GM10248 (cell line): ENCODE measurements around the gene TMSB10.

Experiments used
- CTCF ChIA-PET: fragments of 300-600 bp; sonication (Branson Sonifier 250); formaldehyde crosslinking; extraction: SDS; loops from one replicate; lab custom pipeline; 2021; ENCODE audit warnings: antibody characterized with exemption; lab: Yijun Ruan, JAX
- POLR2A ChIA-PET: fragments of 350-650 bp; sonication (Branson Sonifier 250); formaldehyde crosslinking; extraction: SDS; loops from one replicate; lab custom pipeline; 2020; ENCODE audit warnings: antibody characterized with exemption; lab: Yijun Ruan, JAX
- DNase-seq: peaks from one replicate; pipeline ENCODE4 v3.0.0; 2012; ENCODE audit errors: extremely low spot score
- TF ChIP-seq, protein P1 (sequence below): IDR thresholded peaks from 2 replicates; pipeline ENCODE4 v1.5.1; 2012; ENCODE audit warnings: mild to moderate bottlenecking, low read depth; ENCODE audit errors: extremely low read depth, missing control alignments, control extremely low read depth

Gene TMSB10

DNA sequence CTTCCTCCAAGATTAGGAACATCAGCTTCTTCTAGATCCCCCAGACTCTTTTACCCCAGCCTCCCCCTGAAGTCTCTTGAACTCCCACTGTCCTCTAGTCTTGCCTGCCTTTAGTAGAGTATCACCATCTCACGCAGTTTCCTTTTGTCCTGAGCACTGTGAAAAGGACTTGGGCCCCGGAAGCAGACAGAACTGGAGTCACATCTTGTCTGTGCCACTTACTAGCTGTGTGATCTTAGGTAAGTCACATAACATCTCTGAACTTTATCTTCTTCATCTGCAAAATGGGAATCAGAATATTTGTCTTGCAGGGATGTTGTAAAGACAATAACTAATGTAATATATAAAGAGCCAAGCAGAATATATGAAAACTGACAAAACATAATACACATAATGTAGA is 16.1 kb upstream of the TMSB10 start:
- CTCF ChIA-PET = interaction anchor here (0.7 to 3.4 kb wide), 10 partner anchors 13 to 411 kb away, joined by 3 to 22 read pairs (median 3); no protein-coding TSS in a partner anchor
- TF ChIP-seq, protein P1, sequence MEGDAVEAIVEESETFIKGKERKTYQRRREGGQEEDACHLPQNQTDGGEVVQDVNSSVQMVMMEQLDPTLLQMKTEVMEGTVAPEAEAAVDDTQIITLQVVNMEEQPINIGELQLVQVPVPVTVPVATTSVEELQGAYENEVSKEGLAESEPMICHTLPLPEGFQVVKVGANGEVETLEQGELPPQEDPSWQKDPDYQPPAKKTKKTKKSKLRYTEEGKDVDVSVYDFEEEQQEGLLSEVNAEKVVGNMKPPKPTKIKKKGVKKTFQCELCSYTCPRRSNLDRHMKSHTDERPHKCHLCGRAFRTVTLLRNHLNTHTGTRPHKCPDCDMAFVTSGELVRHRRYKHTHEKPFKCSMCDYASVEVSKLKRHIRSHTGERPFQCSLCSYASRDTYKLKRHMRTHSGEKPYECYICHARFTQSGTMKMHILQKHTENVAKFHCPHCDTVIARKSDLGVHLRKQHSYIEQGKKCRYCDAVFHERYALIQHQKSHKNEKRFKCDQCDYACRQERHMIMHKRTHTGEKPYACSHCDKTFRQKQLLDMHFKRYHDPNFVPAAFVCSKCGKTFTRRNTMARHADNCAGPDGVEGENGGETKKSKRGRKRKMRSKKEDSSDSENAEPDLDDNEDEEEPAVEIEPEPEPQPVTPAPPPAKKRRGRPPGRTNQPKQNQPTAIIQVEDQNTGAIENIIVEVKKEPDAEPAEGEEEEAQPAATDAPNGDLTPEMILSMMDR = no peak
- POLR2A ChIA-PET = no interaction called here
- DNase-seq = no peak

DNA sequence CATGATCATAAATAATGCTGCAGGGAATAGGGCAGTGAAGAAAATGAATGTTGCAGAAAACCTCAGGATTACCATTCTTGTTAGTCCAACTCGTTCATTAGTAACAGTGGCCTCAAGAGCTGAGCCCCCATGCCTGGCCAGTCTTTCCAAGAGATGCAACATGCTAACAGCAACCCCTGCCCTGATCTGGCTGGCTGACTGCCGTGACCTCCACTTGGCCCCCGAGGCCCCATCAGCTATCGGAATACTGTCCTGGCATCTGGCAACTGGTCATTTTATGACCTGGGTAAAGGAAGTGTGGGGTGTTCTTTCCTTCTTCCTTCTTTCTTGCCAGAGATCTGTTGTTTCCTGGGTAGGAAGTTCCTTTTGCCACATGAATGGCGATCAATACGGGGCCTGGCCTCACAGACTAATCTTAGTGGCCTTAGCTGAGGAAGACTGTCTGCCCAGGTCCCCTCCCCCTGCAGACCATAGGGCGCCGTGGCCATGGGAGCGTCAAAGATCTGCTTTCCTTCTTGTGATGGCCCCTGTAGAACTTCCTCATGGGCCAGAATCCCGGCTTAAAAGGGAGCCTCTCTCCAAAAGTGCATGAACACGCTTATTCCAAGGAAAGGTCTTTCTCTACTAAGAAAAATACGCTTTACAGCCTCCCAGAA is 14.0 kb upstream of the TMSB10 start:
- ChIA-PET CTCF (interaction anchor here (1.1 to 2.7 kb wide), 3 partner anchors 9 to 34 kb away, joined by 3 to 10 read pairs (median 4); no protein-coding TSS in a partner anchor), POLR2A (no interaction called here)
- no peak for DNase-seq
- TF ChIP-seq, protein P1 = no peak

DNA sequence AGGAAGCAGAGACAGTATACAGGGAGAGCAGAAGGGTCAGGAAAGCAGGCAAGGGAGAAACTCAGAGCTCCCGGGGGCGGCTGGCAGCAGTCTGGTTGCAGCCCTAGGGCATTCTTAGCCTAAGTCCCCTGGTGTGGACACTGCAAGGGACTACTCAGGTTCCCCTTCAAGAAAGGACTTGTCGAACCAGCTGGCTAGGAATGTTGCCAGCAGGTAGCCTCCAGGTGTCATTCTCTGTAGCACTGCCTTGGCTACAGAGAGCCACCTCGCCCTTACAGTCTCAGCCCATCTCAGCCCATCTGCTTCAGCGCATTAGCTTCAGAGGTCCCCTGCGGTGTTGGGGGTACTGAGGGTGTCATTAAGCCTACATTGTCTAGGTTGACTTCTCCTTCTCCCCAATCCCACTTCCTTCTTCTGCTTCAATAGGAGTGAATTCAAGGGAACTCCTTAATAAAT is 11.3 kb upstream of the TMSB10 start:
- ChIA-PET POLR2A (no interaction called here), CTCF (interaction anchor here (0.8 to 4.1 kb wide), 4 partner anchors 13 to 376 kb away, joined by 3 to 21 read pairs (median 12); partner anchors contain the start of gene TRABD2A)
- DNase-seq = no peak
- TF ChIP-seq, protein P1 = no peak

DNA sequence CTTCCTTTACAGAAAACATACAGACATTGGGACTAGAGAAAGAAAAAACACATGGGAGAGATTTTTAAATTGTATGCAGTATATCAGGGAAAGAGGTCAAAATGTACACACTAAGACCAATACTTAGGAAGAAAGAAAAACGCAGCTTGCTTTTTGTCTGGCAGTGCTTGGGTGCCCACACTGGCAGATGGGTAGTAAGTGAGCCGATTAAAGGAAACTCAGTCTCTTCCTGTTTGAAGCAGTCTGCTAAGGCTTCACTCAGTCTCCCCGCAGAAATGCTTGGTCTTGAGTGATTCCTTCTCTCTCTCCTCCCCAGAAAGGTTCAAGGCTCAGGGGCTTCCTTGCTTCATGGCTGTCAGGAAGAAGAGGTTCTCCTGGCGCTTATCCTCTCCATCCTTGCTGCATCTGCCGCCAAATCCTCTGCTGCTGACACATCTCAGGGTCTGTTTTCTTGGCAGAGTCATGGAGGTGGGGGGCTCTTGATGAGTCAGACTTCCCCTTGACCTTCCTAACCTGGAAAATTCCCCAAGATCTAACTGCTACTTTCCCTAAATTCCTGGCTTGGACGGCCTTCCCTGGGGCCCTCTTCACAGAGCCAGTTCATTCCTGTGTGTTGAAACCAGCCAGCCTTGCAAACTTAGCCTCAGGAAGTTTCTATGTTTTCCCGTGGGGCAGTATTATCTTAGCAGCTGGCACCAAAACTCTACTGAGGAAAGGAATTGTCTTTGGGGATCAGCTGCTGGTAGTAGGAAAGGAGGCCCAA is 10.5 kb upstream of the TMSB10 start:
- TF ChIP-seq, protein P1 = no peak
- DNase-seq = no peak
- CTCF ChIA-PET = interaction anchor here (4.0 to 4.1 kb wide), 2 partner anchors 13 to 31 kb away, joined by 20 to 21 read pairs; partner anchors contain the start of gene TRABD2A
- POLR2A ChIA-PET = no interaction called here

DNA sequence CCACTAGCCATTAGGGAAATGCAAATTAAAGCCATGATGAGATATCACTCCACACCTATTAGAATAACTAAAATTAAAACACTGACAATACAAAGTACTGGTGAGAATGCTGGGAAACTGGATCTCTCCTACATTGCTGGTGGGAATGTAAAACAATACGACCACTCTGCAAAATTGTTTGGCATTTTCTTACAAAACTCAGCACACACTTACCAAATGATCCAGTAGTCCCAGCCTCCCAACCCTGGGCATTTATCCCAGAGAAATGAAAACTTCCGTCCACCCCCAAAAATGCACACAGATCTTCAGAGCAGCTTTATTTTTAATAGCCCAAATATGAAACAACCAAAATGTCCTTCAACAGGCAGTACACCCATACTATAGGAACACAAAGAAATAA is 8.9 kb upstream of the TMSB10 start:
- ChIA-PET CTCF (interaction anchor here (4.0 to 4.1 kb wide), 2 partner anchors 15 to 29 kb away, joined by 20 to 21 read pairs; partner anchors contain the start of gene TRABD2A), POLR2A (no interaction called here)
- TF ChIP-seq, protein P1 = no peak
- DNase-seq = no peak

DNA sequence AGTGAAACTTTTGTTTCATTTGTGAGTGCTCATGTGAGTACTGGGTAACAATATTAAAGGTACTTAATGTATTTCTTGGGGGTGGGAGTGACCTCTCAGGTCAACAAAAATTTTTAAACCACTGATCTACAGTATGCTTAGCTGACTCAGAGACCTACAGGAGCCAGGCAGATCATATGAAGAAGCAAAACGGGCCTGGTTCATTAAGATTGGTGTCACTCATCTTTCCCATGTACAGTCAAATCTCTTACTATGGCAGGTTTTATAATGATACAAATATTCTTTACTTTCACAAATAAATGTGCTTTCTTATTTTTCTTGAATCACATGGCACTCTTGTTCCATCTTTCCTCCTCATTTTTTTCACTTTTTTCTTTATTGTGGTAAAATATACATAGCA is 7.7 kb upstream of the TMSB10 start:
- ChIA-PET POLR2A (no interaction called here), CTCF (interaction anchor here (0.9 to 11.7 kb wide), 4 partner anchors 9 to 28 kb away, joined by 3 to 112 read pairs (median 5); no protein-coding TSS in a partner anchor)
- TF ChIP-seq, protein P1 = no peak
- no peak for DNase-seq
